BJ (cell line): ENCODE measurements around the gene ATP9B. TPM values are rescaled to one million over a fixed set of nuclear protein-coding genes. Genes with fewer than 3 reads are reported as not detected.

Experiments used
- CTCF ChIA-PET: fragments of 350-600 bp; formaldehyde crosslinking; extraction: SDS; loops from one replicate; lab custom pipeline; 2021; ENCODE audit warnings: antibody characterized with exemption, inconsistent platforms; lab: Yijun Ruan, JAX
- POLR2A ChIA-PET: fragments of 300-600 bp; sonication (Branson Sonifier 250); formaldehyde crosslinking; extraction: SDS; loops from one replicate; lab custom pipeline; 2021; ENCODE audit warnings: antibody characterized with exemption; lab: Charles Lee
- DNase-seq: peaks from one replicate; pipeline ENCODE4 v3.0.0-alpha.2; 2011; ENCODE audit warnings: low read depth
- H3K27me3 ChIP-seq: 2 replicates; pipeline ENCODE4 v1.6.0; 2011; ENCODE audit warnings: low read length; ENCODE audit not compliant: control insufficient read depth, insufficient read depth
- H3K36me3 ChIP-seq: 2 replicates; pipeline ENCODE4 v1.5.1; 2011; ENCODE audit warnings: low read length; ENCODE audit not compliant: control insufficient read depth, insufficient read depth
- H3K4me3 ChIP-seq: 2 replicates; pipeline ENCODE4 v1.5.1; 2011; ENCODE audit warnings: low read depth, mild to moderate bottlenecking, control low read depth, low read length
- polyA plus RNA-seq: library from polyadenylated mRNA; depleted of rRNA; stranded (reverse); fragments of >200 nt; gene quantifications from 2 replicates; pipeline ENCODE4 v1.2.3, GENCODE V29; 2011
- TF ChIP-seq, protein P1 (sequence below): IDR thresholded peaks from 2 replicates; pipeline ENCODE4 v1.5.1; 2011; ENCODE audit warnings: low read depth, mild to moderate bottlenecking, control low read depth, inconsistent platforms, low read length, moderate library complexity; ENCODE audit not compliant: insufficient read depth

Gene ATP9B
- polyA plus RNA-seq, 1 experiment: 17.4 TPM

DNA sequence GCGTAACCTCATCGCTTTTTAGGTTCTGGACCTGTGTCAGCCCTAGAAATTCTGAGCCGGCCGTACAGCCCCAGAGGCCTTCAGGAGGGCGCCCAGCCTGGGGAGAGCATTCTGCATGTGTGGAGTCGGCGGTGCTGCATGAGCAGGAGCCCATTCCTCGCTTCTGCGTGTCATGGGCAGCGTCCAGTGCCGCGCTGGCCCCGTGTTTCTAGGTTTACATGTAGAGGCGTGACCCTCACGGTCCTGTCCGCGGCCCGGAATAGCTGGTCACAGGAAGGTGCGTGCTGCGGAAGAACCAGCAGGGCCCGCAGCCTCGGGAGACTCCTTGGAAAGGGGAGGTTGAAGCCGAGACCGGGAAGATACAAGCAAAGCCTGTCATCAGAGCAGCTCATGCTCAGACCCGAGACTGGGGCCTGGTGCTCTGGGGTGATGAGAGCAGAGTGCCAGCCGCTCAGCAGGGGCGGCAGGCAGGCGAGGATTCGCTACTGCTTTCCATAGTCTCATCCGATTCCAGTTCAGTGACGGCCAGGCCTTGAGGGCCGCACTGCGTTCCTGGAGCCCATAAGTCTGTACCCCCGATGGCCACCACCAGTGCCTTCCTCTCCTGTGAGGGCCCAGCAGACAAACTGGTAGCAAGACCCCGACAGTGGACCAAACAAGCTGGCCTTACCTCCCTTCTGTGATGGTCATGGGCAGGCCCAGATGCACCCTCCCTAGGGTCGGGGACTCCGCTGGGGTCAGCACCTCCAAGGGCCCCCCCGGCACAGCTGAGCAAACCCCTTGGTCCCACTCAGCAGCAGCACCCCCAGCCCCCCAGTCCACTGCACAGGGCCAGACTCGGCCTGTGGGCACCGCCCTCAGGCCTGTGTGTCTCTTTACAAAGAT lies 311.0 kb downstream of the ATP9B start:
- Histone ChIP-seq H3K27me3 (no peaks in the 10 kb centered on the region), H3K36me3 (peaks cover 3% of the 10 kb centered on the region; the same call in 1 of the 2 replicates), H3K4me3 (no peak overlapping the region)
- ChIA-PET CTCF (interaction anchor here (0.6 to 13.9 kb wide), 30 partner anchors 8 to 336 kb away, joined by 3 to 190 read pairs (median 6); no protein-coding TSS in a partner anchor), POLR2A (no interaction called here)
- TF ChIP-seq, protein P1, sequence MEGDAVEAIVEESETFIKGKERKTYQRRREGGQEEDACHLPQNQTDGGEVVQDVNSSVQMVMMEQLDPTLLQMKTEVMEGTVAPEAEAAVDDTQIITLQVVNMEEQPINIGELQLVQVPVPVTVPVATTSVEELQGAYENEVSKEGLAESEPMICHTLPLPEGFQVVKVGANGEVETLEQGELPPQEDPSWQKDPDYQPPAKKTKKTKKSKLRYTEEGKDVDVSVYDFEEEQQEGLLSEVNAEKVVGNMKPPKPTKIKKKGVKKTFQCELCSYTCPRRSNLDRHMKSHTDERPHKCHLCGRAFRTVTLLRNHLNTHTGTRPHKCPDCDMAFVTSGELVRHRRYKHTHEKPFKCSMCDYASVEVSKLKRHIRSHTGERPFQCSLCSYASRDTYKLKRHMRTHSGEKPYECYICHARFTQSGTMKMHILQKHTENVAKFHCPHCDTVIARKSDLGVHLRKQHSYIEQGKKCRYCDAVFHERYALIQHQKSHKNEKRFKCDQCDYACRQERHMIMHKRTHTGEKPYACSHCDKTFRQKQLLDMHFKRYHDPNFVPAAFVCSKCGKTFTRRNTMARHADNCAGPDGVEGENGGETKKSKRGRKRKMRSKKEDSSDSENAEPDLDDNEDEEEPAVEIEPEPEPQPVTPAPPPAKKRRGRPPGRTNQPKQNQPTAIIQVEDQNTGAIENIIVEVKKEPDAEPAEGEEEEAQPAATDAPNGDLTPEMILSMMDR: no peak
- no peak for DNase-seq

DNA sequence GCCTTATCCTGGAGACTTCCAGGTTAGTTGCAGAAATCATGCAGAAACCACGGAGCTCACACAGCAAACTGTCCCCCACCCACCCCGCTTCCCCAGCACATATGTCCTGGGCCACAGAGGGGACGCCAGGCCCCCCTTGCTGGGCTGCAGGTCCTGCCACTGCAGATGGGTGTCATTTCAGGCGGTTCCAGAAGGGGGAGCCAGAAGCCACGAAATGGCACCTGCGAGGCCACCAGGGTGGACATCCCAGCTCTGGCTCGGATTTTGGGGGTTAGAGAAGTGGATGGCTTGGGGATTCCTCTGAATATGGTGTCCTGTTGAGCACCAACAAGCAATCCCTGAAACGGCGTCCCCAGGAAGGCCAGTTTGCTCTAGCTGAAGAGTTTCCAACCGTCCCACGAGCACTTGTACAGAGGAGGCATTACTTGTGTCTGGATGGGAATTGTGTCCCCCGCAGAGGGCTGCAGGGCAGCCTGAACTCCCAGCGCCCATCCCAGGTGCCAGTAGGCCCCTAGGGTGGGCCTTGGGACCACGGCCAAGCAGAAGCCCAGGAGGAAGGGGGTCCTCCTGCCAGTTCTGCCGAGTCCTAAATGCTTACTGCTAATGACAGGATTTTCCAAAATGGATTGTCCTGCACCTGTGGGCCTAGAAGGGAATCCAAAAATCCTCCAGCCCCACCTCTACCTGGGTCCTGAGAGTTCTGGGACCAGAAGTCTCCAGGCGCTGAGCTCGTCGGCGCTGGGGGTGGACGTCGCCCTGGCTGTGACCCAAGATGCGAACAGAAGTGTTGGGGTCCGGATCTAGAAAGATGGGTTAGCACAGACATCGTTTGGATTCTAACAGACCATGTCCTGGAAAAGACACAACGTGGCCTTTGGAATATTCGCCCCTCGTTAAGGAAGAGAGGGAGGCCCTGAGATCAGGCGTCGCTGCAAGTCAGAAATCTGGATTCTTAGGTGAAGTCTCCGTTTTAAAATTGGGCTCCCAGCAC lies 311.9 kb downstream of the ATP9B start:
- POLR2A ChIA-PET: no interaction called here
- CTCF ChIA-PET: interaction anchor here (0.7 to 13.9 kb wide), 29 partner anchors 10 to 335 kb away, joined by 3 to 190 read pairs (median 4); no protein-coding TSS in a partner anchor
- Histone ChIP-seq H3K36me3 (peaks cover 3% of the 10 kb centered on the region; the same call in 1 of the 2 replicates), H3K27me3 (no peaks in the 10 kb centered on the region), H3K4me3 (no peak overlapping the region)
- TF ChIP-seq, protein P1: peak; percentile 89
- no peak for DNase-seq

DNA sequence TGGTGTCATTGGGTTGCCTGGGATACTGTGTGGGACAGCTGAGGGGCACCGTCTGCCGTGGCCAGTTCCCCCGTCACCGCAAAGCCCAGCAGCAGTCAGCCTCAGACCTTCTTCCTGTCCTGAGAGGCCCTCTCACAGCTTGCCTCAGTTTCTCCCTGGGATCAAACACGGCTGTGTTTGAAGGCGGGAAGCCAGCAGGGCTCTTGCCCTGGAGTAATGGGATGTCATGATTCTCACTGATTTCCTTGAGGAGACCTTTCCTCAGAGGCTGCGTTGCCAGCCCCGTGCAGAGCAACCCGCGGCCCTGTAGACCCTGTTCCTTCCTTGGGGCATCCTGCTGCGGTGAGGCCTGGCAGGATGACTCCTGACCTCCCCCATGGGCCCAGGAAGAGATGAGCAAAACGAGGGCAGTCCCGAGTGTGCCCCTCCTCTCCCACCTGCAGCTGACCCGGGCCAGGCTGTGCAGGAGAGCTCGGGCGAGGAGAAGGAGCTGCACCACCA lies 312.7 kb downstream of the ATP9B start:
- CTCF ChIA-PET: interaction anchor here (1.0 to 13.9 kb wide), 12 partner anchors 10 to 272 kb away, joined by 3 to 190 read pairs (median 6); no protein-coding TSS in a partner anchor
- DNase-seq: no peak

DNA sequence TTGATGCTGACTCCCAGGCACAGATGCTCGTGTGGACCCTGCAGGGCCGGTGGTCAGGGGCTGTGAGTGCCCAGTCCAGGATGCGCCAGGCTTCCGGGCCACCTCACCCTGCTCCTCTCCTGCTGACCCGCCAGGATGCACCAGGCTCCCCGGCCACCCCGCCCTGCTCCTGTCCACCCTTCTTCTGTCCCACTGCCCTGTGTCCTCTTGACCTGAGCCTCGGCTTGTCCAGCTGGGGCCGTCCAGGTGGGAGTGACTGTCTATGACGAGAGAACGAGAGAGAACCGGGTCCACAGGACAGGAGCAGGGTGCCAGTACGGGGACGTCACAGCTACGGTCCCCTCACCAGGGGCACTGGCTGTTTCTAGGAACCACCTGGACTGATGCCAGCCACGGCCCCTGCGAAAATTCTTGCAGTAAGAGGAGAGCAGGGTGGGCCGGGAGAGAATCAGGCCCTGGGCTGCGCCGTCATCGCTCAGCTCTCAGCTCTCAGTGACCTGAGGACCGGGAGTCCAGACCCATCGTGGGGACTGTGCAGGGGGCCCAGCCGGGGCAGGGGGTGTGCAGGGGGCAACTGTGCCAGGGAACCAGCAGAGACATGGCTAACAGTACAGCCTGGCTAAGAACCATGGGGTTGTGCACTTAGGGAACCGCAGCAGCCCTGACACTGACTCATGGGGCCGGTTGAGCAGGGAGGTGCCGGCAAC lies 313.6 kb downstream of the ATP9B start:
- POLR2A ChIA-PET: no interaction called here
- no peak for DNase-seq
- Histone ChIP-seq H3K36me3 (no peaks in the 10 kb centered on the region), H3K4me3 (no peak overlapping the region), H3K27me3 (no peaks in the 10 kb centered on the region)
- CTCF ChIA-PET: interaction anchor here (1.8 to 13.9 kb wide), 4 partner anchors 9 to 262 kb away, joined by 4 to 190 read pairs (median 23); no protein-coding TSS in a partner anchor
- TF ChIP-seq, protein P1: no peak

More for the DNA sequence above, 312.7 kb downstream of the ATP9B start:
- no peaks in the 10 kb centered on the region for H3K27me3 ChIP-seq
- H3K36me3 ChIP-seq: 0 out of 2 replicates have a peak, but pooled peaks cover 3% of the 10 kb centered on the region
- POLR2A ChIA-PET: no interaction called here
- TF ChIP-seq, protein P1: no peak
- H3K4me3 ChIP-seq: no peak overlapping the region
